ENCODE data around the gene JPT1. TPM values are rescaled to one million over a fixed set of nuclear protein-coding genes. Genes with fewer than 3 reads are reported as not detected.

The JPT1 gene
- total RNA-seq, 3 donors from 2014 or later = 9.9 to 30.5 (median 24.9) TPM

DNA sequence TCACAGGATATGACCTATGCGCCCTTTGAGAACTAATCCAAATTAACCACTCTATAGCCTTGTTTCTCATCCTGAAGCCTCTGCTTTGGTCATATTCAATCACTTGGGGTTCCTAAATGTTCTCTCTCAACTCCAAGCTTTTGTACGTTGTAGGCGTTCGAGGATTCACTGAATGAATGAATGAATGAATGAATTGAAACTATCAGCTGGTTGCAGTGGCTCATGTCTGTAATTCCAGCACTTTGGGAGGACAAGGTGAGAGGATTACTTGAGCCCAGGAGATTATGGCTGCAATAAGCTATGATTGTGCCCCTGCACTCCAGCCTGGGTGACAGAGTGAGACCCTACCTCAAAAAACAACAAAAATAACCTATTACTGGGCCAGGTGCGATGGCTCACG is 34.3 kb upstream of the JPT1 start:
- Histone ChIP-seq H3K4me3 (no peak overlapping the region), H3K9me3 (no peaks in the 10 kb centered on the region), H3K4me1 (no peaks in the 10 kb centered on the region), H3K27me3 (no peaks in the 10 kb centered on the region), H3K27ac (no peak overlapping the region), H3K36me3 (no peaks in the 10 kb centered on the region)
- TF ChIP-seq POLR2A (IDR thresholded peaks at IDR 0.05) (no peak), POLR2AphosphoS5 (IDR thresholded peaks at IDR 0.05) (no peak), CTCF (IDR thresholded peaks at IDR 0.05) (no peak)
- DNase-seq (ENCODE audit: low spot score in 2 of 2) = no peak
- intact Hi-C loops (cut with DNase I; ENCODE audit: low total_unique reads) = no loop called here

GRCh38 chr17:75183999-75184884 is 29.9 kb upstream of the JPT1 start:
- Histone ChIP-seq H3K36me3 (no peaks in the 10 kb centered on the region), H3K9me3 (no peaks in the 10 kb centered on the region), H3K4me1 (peaks cover 0 to 6% of the 10 kb centered on the region in 2 donors), H3K27me3 (no peaks in the 10 kb centered on the region), H3K27ac (peak overlapping the region in 1 of 2 donors; percentile 99), H3K4me3 (no peak overlapping the region)
- intact Hi-C loops (cut with DNase I; ENCODE audit: low total_unique reads) = no loop called here
- TF ChIP-seq POLR2AphosphoS5 (IDR thresholded peaks at IDR 0.05) (no peak), CTCF (IDR thresholded peaks at IDR 0.05) (no peak), POLR2A (IDR thresholded peaks at IDR 0.05) (no peak)
- no peak for DNase-seq (ENCODE audit: low spot score in 2 of 2)

DNA sequence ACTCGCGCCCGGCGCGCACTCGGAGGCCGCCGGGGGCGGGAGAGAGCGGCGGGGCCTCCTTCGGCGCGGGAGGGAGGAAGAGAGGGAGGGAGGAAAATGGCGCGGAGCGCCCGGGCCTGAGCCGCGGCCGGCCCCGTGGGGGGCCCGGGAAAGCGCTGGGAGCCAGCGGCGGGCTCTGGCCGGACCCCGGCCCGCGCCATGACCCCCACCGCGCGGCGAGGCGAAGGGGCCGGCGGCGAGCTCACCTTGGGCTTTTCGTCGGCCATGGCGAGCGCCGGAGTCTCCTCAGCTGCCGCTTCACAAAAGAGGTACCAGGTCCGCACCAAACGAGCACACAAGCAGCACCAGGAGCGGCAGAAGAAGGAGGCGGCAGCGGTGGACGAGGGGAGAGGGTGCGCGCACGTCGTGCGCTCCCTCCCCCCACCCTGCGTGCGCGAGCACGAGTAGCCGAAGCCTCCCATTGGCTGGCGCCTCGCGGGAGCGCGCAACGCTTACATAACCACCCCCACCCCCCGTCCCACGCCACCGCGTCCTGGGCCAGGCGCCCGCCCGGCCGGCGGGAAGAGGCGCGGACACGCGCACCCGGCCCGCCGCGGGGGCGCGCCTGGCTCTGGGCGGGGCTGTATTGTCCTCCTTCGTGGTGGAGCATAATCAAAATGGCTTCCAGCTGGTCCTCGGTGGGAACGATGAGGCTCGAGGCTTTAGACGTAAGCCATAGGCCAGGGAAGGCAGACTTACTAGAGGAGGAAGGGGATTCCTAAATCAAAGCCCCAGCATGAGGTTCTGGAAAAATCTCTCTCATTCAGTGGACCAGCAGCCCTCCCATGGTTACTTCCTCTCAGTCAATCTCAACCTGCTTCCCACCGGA is 28.5 kb upstream of the JPT1 start, which contains the start of gene SUMO2:
TSS of gene SUMO2 (minus strand) at position 391 of the 868 bp plus-strand sequence. CDS start at position 266, 125 bp downstream.
- peak within 1 kb of the TSS; percentile 99 for H3K27ac ChIP-seq
- intact Hi-C loops (cut with DNase I; ENCODE audit: low total_unique reads) = no loop called here
- peak within 1 kb of the TSS; percentile 79 to 98 (median 85) for H3K4me3 ChIP-seq
- H3K27me3 ChIP-seq = no peaks in the 10 kb centered on the region
- H3K4me1 ChIP-seq = peaks cover 0 to 6% of the 10 kb centered on the region in 2 donors
- no peaks in the 10 kb centered on the region for H3K36me3 ChIP-seq
- peak; percentile 95 to 96 for DNase-seq (ENCODE audit: low spot score in 2 of 2)
- TF ChIP-seq POLR2AphosphoS5 (IDR thresholded peaks at IDR 0.05) (peak; percentile 42 to 80 (median 78)), CTCF (IDR thresholded peaks at IDR 0.05) (peak in 1 of 3 donors; percentile 14), POLR2A (IDR thresholded peaks at IDR 0.05) (peak; percentile 57)
- H3K9me3 ChIP-seq = no peaks in the 10 kb centered on the region

- no peak for DNase-seq (ENCODE audit: low spot score in 2 of 2)
- peak overlapping the region; percentile 79 to 98 (median 85) for H3K4me3 ChIP-seq
- intact Hi-C loops (cut with DNase I; ENCODE audit: low total_unique reads) = no loop called here
- TF ChIP-seq POLR2AphosphoS5 (IDR thresholded peaks at IDR 0.05) (no peak), POLR2A (IDR thresholded peaks at IDR 0.05) (no peak), CTCF (IDR thresholded peaks at IDR 0.05) (no peak)
- H3K27me3 ChIP-seq = no peaks in the 10 kb centered on the region
- H3K4me1 ChIP-seq = peaks cover 0 to 6% of the 10 kb centered on the region in 2 donors
- H3K27ac ChIP-seq = peak overlapping the region; percentile 99
- no peaks in the 10 kb centered on the region for H3K36me3 ChIP-seq
- no peaks in the 10 kb centered on the region for H3K9me3 ChIP-seq
Measured at GRCh38 chr17:75182319-75182568, 27.9 kb upstream of the JPT1 start.
